HUES64 (cell line): ENCODE results near the gene DPH1.
A peak's percentile ranks its signal among the peaks of the same experiment; 100 is the strongest.

Experiments
- H3K27ac ChIP-seq: 2 replicates; pipeline ENCODE4 v1.7.0; 2013; ENCODE audit warnings: low read depth, low read length, inconsistent platforms
- H3K27me3 ChIP-seq: 2 replicates; pipeline ENCODE4 v1.6.1; 2013; ENCODE audit warnings: mild to moderate bottlenecking, low read length; ENCODE audit not compliant: insufficient read depth
- H3K36me3 ChIP-seq: 2 replicates; pipeline ENCODE4 v1.6.1; 2013; ENCODE audit warnings: mild to moderate bottlenecking, low read length; ENCODE audit not compliant: insufficient read depth
- H3K4me1 ChIP-seq: 2 replicates; pipeline ENCODE4 v1.6.1; 2013; ENCODE audit warnings: mild to moderate bottlenecking, low read length, moderate library complexity; ENCODE audit not compliant: insufficient read depth
- H3K4me3 ChIP-seq: 2 replicates; pipeline ENCODE4 v1.5.1; 2013; ENCODE audit warnings: mild to moderate bottlenecking, low read length, moderate library complexity
- H3K9ac ChIP-seq: 2 replicates; pipeline ENCODE4 v1.6.1; 2013; ENCODE audit warnings: mild to moderate bottlenecking, low read depth, low read length
- H3K9me3 ChIP-seq: 2 replicates; pipeline ENCODE4 v1.6.1; 2013; ENCODE audit warnings: low read depth, low read length; ENCODE audit not compliant: insufficient read depth
- WGBS: fragments of 150-250, 120-280 bp; methylation state at CpG from one replicate; pipeline ENCODE4 v1.1.7; 2013; ENCODE audit warnings: missing lambda C conversion rate; 5-methylcytosine and 5-hydroxymethylcytosine counted together

Gene DPH1

GRCh38 chr17:2053380-2054261, 23.7 kb downstream of the DPH1 start:
- no peak overlapping the region for H3K27ac ChIP-seq
- H3K4me3 ChIP-seq, result peak overlapping the region; percentile 51
- 5% methylated on average over 80 of the region's 84 CpGs for WGBS
- no peaks in the 10 kb centered on the region for H3K9me3 ChIP-seq
- H3K4me1 ChIP-seq, result 0 out of 2 replicates have a peak, but pooled peaks cover 3% of the 10 kb centered on the region
- no peaks in the 10 kb centered on the region for H3K36me3 ChIP-seq
- no peak overlapping the region for H3K9ac ChIP-seq
- peaks cover 93% of the 10 kb centered on the region for H3K27me3 ChIP-seq

GRCh38 chr17:2054262-2054511, 24.2 kb downstream of the DPH1 start:
- no peak overlapping the region for H3K9ac ChIP-seq
- no peak overlapping the region for H3K27ac ChIP-seq
- no peaks in the 10 kb centered on the region for H3K9me3 ChIP-seq
- peaks cover 93% of the 10 kb centered on the region for H3K27me3 ChIP-seq
- H3K4me3 ChIP-seq, result peak overlapping the region; percentile 51
- 0 out of 2 replicates have a peak, but pooled peaks cover under 1% of the 10 kb centered on the region for H3K4me1 ChIP-seq
- no peaks in the 10 kb centered on the region for H3K36me3 ChIP-seq
- WGBS, result 19% methylated on average over 16 of the region's 16 CpGs

GRCh38 chr17:2054512-2055291, 24.7 kb downstream of the DPH1 start, which contains the start of gene HIC1:
Gene HIC1 (plus strand): TSS chr17:2055103. CDS start chr17:2056691, 1,588 bp downstream.
- Histone ChIP-seq H3K4me1 (no peaks in the 10 kb centered on the region), H3K27me3 (peaks cover 93% of the 10 kb centered on the region), H3K4me3 (peak within 1 kb of the TSS; percentile 51), H3K9me3 (no peaks in the 10 kb centered on the region), H3K9ac (no peak within 1 kb of the TSS), H3K36me3 (no peaks in the 10 kb centered on the region), H3K27ac (no peak within 1 kb of the TSS)
- 4% methylated on average over 72 of the region's 72 CpGs for WGBS

- H3K27me3 ChIP-seq, result peaks cover 96% of the 10 kb centered on the region
- WGBS, result 3% methylated on average over 112 of the region's 113 CpGs
- no peak overlapping the region for H3K9ac ChIP-seq
Measured at GRCh38 chr17:2055292-2056205, 25.6 kb downstream of the DPH1 start.

GRCh38 chr17:2056206-2057174, 26.5 kb downstream of the DPH1 start:
- H3K4me3 ChIP-seq, result peak overlapping the region; percentile 29
- peaks cover 94% of the 10 kb centered on the region for H3K27me3 ChIP-seq
- H3K4me1 ChIP-seq, result no peaks in the 10 kb centered on the region
- no peaks in the 10 kb centered on the region; the same call in 1 of the 2 replicates for H3K36me3 ChIP-seq
- no peak overlapping the region for H3K27ac ChIP-seq
- WGBS, result 8% methylated on average over 85 of the region's 85 CpGs
- no peak overlapping the region for H3K9ac ChIP-seq
- H3K9me3 ChIP-seq, result no peaks in the 10 kb centered on the region

More at GRCh38 chr17:2055292-2056205, 25.6 kb downstream of the DPH1 start:
- H3K27ac ChIP-seq, result no peak overlapping the region
- no peaks in the 10 kb centered on the region for H3K9me3 ChIP-seq
- peak overlapping the region; percentile 50 for H3K4me3 ChIP-seq
- no peaks in the 10 kb centered on the region for H3K4me1 ChIP-seq
- H3K36me3 ChIP-seq, result no peaks in the 10 kb centered on the region

GRCh38 chr17:2057175-2057759, 27.3 kb downstream of the DPH1 start:
- 8% methylated on average over 81 of the region's 81 CpGs for WGBS
- Histone ChIP-seq H3K4me3 (peak overlapping the region; percentile 29; the same call in 1 of the 2 replicates), H3K9ac (no peak overlapping the region), H3K27me3 (peaks cover 86% of the 10 kb centered on the region), H3K27ac (no peak overlapping the region), H3K4me1 (no peaks in the 10 kb centered on the region; the same call in 1 of the 2 replicates), H3K36me3 (no peaks in the 10 kb centered on the region; the same call in 1 of the 2 replicates), H3K9me3 (no peaks in the 10 kb centered on the region)

GRCh38 chr17:2057760-2058585, 28.0 kb downstream of the DPH1 start:
- no peak overlapping the region for H3K9ac ChIP-seq
- H3K9me3 ChIP-seq, result no peaks in the 10 kb centered on the region
- H3K36me3 ChIP-seq, result no peaks in the 10 kb centered on the region; the same call in 1 of the 2 replicates
- H3K4me1 ChIP-seq, result peaks cover 3% of the 10 kb centered on the region
- H3K27ac ChIP-seq, result no peak overlapping the region
- peak overlapping the region; percentile 29; the same call in 1 of the 2 replicates for H3K4me3 ChIP-seq
- 78% methylated on average over 98 of the region's 98 CpGs for WGBS
- peaks cover 84% of the 10 kb centered on the region for H3K27me3 ChIP-seq

- Histone ChIP-seq H3K9me3 (no peaks in the 10 kb centered on the region), H3K4me1 (peaks cover 11% of the 10 kb centered on the region), H3K36me3 (no peaks in the 10 kb centered on the region; the same call in 1 of the 2 replicates), H3K27me3 (peaks cover 75% of the 10 kb centered on the region), H3K27ac (no peak overlapping the region), H3K4me3 (peak overlapping the region; percentile 40), H3K9ac (no peak overlapping the region)
- WGBS, result 46% methylated on average over 68 of the region's 78 CpGs
Measured at GRCh38 chr17:2058586-2059546, 28.9 kb downstream of the DPH1 start.
